GM11168 (cell line): ENCODE results near the gene HIP1.

Experiments
- in situ Hi-C: fragments of 300-500 bp; cut with MboI; formaldehyde crosslinking; loops from one replicate; pipeline ENCODE4 v1.12.0; 2022; ENCODE audit warnings: low sequenced_read_pairs; ENCODE audit not compliant: unreplicated experiment

The HIP1 gene

DNA sequence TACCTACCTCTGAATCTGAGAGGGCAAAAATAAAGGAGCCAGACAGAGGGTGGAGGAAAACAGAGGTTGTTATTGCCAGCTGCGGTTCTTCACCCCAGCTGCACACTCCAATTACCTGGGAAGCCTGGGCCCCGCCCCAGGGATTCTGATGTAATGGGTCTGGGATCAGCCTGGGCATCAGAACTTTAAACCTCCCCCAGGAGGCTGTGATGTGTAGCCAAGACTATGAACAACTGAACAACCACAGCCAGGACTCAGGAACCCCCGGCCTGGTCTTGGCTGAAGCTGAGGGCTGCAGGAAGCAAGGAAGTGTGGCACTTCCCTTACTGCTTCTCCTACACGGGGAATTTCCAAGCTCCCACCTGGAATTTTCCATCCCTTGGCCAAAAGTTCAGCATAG, 89.3 kb downstream of the HIP1 start:
- in situ Hi-C loops, result loop anchor here (25.0 kb wide), 2 partner anchors 187 to 587 kb away; partner anchors contain the start of gene RCC1L

- in situ Hi-C loops, result loop anchor here (25.0 kb wide), 2 partner anchors 186 to 586 kb away; partner anchors contain the start of gene RCC1L
Observed at GRCh38 chr7:75647709-75648438, 90.9 kb downstream of the HIP1 start.

DNA sequence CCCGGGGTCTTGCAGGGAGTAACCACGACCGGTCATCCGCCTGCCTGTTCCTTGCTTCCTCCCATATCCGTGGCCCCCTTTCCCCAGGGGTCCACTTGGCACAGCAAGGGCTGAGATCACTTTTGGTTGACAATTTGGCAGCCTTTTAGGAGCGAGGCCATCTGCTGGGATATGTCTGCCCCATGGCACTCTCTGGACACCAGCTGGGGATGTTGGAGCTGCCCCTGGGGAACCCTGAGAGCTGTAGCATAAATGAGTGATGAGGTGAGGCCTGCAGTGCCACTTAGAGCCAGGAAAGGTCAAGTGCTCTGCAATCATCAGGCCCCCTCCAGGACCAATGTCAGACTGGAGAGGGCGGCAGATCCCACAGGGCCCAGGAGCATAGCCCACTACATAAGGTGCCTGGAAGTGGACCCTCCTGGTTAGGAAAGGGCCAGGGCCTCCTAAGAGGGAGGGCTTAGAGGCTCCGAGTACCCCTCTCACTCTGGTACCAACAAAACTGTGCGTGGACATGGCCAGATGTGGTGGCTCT, 92.1 kb downstream of the HIP1 start:
- in situ Hi-C loops, result loop anchor here (25.0 kb wide), 2 partner anchors 184 to 584 kb away; partner anchors contain the start of gene RCC1L

- in situ Hi-C loops, result loop anchor here (25.0 kb wide), 2 partner anchors 183 to 583 kb away; partner anchors contain the start of gene RCC1L
Observed at GRCh38 chr7:75645570-75645969, 93.2 kb downstream of the HIP1 start.

DNA sequence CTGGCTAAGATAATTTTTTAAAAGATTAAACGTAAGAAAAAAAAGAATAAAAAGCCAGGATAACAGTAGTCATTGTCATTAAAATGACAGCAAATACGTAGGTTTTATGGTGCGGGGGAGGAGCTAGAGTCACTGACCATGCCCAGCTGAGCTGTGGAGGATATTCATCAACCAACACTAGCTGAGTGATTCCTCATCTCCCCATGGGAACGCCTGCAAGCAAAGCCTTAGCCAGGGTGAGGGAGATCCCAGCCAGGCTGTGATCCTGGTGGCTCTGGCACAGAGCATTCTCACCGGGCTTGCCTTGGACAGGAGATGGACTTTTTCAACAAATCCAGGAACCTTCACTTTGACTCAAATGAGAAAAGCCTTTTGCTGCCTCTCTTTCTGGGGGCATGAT, 94.2 kb downstream of the HIP1 start:
- in situ Hi-C loops, result loop anchor here (25.0 kb wide), 2 partner anchors 182 to 582 kb away; partner anchors contain the start of gene RCC1L

- in situ Hi-C loops, result loop anchor here (25.0 kb wide), 2 partner anchors 181 to 581 kb away; partner anchors contain the start of gene RCC1L
Observed at GRCh38 chr7:75642810-75643486, 95.8 kb downstream of the HIP1 start.

DNA sequence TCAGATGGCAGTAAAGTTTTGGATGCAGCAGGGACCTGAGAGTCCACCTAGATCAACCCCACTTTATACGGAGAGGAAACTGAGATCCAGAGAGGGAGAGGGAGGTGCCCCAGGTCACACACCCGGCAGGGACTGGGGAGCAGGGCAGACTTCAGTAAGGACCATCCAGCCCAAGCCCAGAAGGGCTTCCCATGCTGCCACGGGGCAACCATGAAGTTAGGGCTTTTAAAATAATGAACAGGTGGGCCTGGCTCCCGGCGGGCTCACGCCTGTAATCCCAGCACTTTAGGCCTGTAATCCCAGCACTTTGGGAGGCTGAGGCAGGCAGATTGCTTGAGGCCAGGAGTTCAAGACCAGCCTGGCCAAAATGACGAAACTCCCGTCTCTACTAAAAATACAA, 98.5 kb downstream of the HIP1 start:
- in situ Hi-C loops, result loop anchor here (25.0 kb wide), 2 partner anchors 178 to 578 kb away; partner anchors contain the start of gene RCC1L

DNA sequence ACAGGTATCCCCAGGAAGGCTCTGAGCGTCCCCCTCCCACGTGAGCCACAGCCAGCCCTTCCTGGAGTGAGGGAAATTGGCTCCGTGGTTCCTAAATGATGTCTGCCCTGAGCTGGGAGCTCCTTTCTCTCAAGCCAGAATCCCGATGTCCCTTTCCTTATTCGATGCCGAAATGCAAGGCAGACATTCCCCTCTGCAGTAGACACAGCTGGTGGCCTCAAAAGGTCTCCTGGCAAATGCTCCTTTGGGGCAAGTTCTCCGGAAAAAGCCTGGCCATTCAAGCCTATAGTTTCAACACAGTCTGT, 98.9 kb downstream of the HIP1 start:
- in situ Hi-C loops, result loop anchor here (25.0 kb wide), 2 partner anchors 178 to 578 kb away; partner anchors contain the start of gene RCC1L

- in situ Hi-C loops, result loop anchor here (25.0 kb wide), 2 partner anchors 177 to 577 kb away; partner anchors contain the start of gene RCC1L
Observed at GRCh38 chr7:75639071-75639885, 99.5 kb downstream of the HIP1 start.

- in situ Hi-C loops, result loop anchor here (25.0 kb wide), 2 partner anchors 176 to 576 kb away; partner anchors contain the start of gene RCC1L
Observed at GRCh38 chr7:75638594-75639070, 100.1 kb downstream of the HIP1 start.

DNA sequence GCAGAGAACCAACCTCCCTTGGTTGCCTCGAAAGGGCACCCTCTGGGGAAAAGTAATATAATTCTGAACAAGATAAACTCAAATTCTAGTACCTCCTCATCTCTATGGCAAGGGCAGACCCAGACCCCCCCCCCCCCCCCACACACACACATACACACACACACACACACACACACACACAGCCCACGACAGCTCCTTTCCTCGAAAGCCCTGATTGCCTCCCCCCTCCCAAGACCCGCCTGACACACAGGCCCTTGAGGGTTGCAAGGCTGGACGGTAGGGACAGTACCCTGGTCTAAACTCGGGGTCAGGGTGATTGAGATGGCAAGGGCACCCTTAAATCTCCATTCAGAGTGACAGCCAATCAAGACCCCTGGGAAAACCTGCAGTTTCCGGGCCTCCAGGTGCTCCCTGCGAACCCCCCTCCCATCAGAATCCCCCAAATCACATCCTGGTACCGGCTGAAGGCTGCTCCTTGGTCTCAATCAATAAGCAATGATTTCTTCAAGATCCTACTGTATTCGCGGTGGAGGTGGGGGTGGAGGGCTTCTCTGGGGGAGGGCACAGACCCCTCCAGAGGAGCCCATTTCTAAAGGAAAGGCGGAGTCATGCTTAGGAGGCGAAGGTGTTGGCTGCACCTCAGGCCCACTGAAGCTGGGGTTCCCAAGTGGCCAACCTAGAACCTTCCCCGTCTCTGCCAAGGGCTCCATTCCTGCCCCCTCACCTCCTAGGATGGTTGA, 100.7 kb downstream of the HIP1 start:
- in situ Hi-C loops, result loop anchor here (25.0 kb wide), 2 partner anchors 176 to 576 kb away; partner anchors contain the start of gene RCC1L

- in situ Hi-C loops, result loop anchor here (25.0 kb wide), 2 partner anchors 173 to 573 kb away; partner anchors contain the start of gene RCC1L
Observed at GRCh38 chr7:75635036-75635435, 103.7 kb downstream of the HIP1 start.

GRCh38 chr7:75632587-75632986, 106.2 kb downstream of the HIP1 start:
- in situ Hi-C loops, result loop anchor here (25.0 kb wide), 2 partner anchors 170 to 570 kb away; partner anchors contain the start of gene RCC1L

DNA sequence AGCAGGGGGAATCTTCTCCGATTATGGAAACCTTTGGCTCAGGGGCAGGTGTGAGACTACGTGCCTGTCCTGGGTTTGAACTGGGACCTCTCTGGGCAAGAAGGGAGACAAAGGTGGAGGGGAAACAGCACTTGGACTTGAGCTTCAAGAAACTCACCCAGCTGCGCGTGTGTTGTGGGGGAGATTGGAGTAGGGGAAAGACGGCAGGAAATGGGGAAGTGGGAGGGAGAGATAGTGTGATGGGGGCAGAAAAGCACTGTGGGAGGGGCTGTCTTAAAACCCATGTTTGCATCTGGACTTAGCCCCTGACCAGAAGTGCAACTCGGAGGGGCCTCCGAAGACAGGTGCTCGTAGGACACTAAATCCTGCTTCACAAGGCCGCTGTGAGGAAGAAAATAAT, 107.0 kb downstream of the HIP1 start:
- in situ Hi-C loops, result loop anchor here (25.0 kb wide), 2 partner anchors 169 to 569 kb away; partner anchors contain the start of gene RCC1L

GRCh38 chr7:75630549-75630948, 108.2 kb downstream of the HIP1 start:
- in situ Hi-C loops, result loop anchor here (25.0 kb wide), 2 partner anchors 168 to 568 kb away; partner anchors contain the start of gene RCC1L

DNA sequence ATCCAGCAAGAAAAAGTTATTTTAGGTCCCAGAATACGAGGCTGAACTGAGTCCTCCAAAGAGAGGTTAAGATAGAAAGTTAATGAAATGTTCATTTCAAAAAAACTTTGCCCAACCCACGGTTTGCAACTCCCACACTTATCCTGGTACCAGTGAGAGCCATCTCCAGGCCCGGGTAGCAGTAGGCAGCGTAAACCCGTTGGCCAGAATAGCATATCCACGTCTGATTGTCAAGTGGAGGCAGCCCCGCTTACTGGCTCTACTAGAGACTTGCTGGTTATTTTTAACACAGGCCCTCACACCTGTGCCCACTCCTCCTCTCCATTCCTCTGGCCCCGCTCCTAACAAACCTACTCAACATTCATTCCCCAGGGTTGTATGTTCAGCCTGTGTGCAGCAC, 109.7 kb downstream of the HIP1 start:
- in situ Hi-C loops, result loop anchor here (25.0 kb wide), 2 partner anchors 167 to 567 kb away; partner anchors contain the start of gene RCC1L

DNA sequence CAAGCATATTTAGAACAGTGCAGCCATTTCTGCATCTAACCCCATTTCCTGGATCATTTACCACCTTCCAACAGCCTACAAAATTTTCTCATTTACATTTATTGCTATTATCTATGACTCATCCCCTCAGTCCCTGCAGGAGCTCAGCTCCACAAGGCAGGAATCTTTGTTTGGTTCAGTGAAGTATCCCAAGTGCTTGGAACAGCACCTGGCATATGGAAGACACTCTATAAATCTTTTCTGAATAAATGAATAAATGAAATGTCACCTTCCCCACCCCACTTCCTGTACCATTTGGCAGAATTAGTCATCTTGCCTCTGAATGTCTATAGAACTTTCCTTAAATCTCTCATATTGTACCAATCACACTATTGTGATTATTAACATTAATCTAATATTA, 110.7 kb downstream of the HIP1 start:
- in situ Hi-C loops, result loop anchor here (25.0 kb wide), 2 partner anchors 166 to 566 kb away; partner anchors contain the start of gene RCC1L

- in situ Hi-C loops, result loop anchor here (25.0 kb wide), 2 partner anchors 165 to 565 kb away; partner anchors contain the start of gene RCC1L
Observed at GRCh38 chr7:75626954-75627353, 111.8 kb downstream of the HIP1 start.
